ENCODE results near the gene CAPN15. TPM values are rescaled to one million over a fixed set of nuclear protein-coding genes. Genes with fewer than 3 reads are reported as not detected.

The CAPN15 gene
- total RNA-seq, 5 donors from 2014 or later (not counting 1 experiment from before 2014, with no cell fraction given) = 61.7 to 89.0 (median 82.7) TPM

- Mint-ChIP-seq H3K9me3 (no peaks in the 10 kb centered on the region), H3K27me3 (no peaks in the 10 kb centered on the region), H3K36me3 (no peaks in the 10 kb centered on the region), H3K4me1 (peaks cover 0 to 4% (median 2%) of the 10 kb centered on the region in 3 donors), H3K27ac (no peak overlapping the region), H3K4me3 (no peak overlapping the region)
- DNase-seq (no peak), ATAC-seq (replicated peaks in 1 of 4) (no peak)
- H3K27me3 ChIP-seq (replicated peaks in 1 of 2; ENCODE audit: control insufficient read depth in 2 of 2, extremely low read depth in 1 of 2, insufficient read depth in 2 of 2, low read length in 1 of 2) = no peaks in the 10 kb centered on the region
- POLR2A ChIA-PET = no interaction called here
- no peak overlapping the region for H3K27ac ChIP-seq (ENCODE audit: low read length)
- 98% methylated on average over 47 of the region's 51 CpGs for WGBS (ENCODE audit: insufficient coverage)
- peaks cover 8 to 13% of the 10 kb centered on the region in 2 donors for H3K36me3 ChIP-seq (ENCODE audit: control insufficient read depth in 2 of 2, extremely low read depth in 1 of 2, insufficient read depth in 1 of 2, low read length in 1 of 2)
- peaks cover 0 to 11% of the 10 kb centered on the region in 2 experiments for H3K4me1 ChIP-seq (ENCODE audit: control insufficient read depth in 1 of 2, extremely low read depth in 1 of 2, insufficient read depth in 2 of 2, low read length in 2 of 2)
- CTCF ChIA-PET = interaction anchor here in 1 of 2 donors (0.5 kb wide), 1 partner anchor 122 kb away, joined by 4 read pairs; no protein-coding TSS in a partner anchor
- no peaks in the 10 kb centered on the region for H3K9me3 ChIP-seq
- no peak overlapping the region for H3K4me3 ChIP-seq (ENCODE audit: control insufficient read depth in 1 of 2, extremely low read depth in 1 of 2, low read length in 1 of 2)
Observed at GRCh38 chr16:543301-544164, 16.0 kb downstream of the CAPN15 start.

- ChIA-PET CTCF (no interaction called here), POLR2A (no interaction called here)
- no peak for DNase-seq
- Histone ChIP-seq H3K27me3 (replicated peaks in 1 of 2; ENCODE audit: control insufficient read depth in 2 of 2, extremely low read depth in 1 of 2, insufficient read depth in 2 of 2, low read length in 1 of 2) (no peaks in the 10 kb centered on the region), H3K4me3 (ENCODE audit: control insufficient read depth in 1 of 2, extremely low read depth in 1 of 2, low read length in 1 of 2) (no peak overlapping the region), H3K27ac (ENCODE audit: low read length) (no peak overlapping the region), H3K4me1 (ENCODE audit: control insufficient read depth in 1 of 2, extremely low read depth in 1 of 2, insufficient read depth in 2 of 2, low read length in 2 of 2) (peaks cover 0 to 11% of the 10 kb centered on the region in 2 experiments), H3K36me3 (ENCODE audit: control insufficient read depth in 2 of 2, extremely low read depth in 1 of 2, insufficient read depth in 1 of 2, low read length in 1 of 2) (peaks cover 6 to 15% of the 10 kb centered on the region in 2 donors), H3K9me3 (no peaks in the 10 kb centered on the region)
- Mint-ChIP-seq H3K27ac (no peak overlapping the region), H3K4me3 (no peak overlapping the region), H3K36me3 (no peaks in the 10 kb centered on the region), H3K4me1 (no peaks in the 10 kb centered on the region), H3K27me3 (no peaks in the 10 kb centered on the region), H3K9me3 (no peaks in the 10 kb centered on the region)
- 97% methylated on average over 20 of the region's 46 CpGs for WGBS (ENCODE audit: insufficient coverage)
- ATAC-seq (replicated peaks in 1 of 4) = no peak
Observed at GRCh38 chr16:544517-544916, 17.0 kb downstream of the CAPN15 start.

- H3K27ac ChIP-seq (ENCODE audit: low read length) = peak overlapping the region; percentile 12
- H3K27me3 ChIP-seq (replicated peaks in 1 of 2; ENCODE audit: control insufficient read depth in 2 of 2, extremely low read depth in 1 of 2, insufficient read depth in 2 of 2, low read length in 1 of 2) = no peaks in the 10 kb centered on the region
- CTCF ChIA-PET = no interaction called here
- Mint-ChIP-seq H3K4me3 (peak overlapping the region in 1 of 3 donors; percentile 35), H3K36me3 (no peaks in the 10 kb centered on the region), H3K9me3 (no peaks in the 10 kb centered on the region), H3K4me1 (no peaks in the 10 kb centered on the region), H3K27me3 (no peaks in the 10 kb centered on the region), H3K27ac (no peak overlapping the region)
- no peaks in the 10 kb centered on the region for H3K9me3 ChIP-seq
- peak; percentile 56 to 74 (median 69) for ATAC-seq (replicated peaks in 1 of 4)
- 79% methylated on average over 47 of the region's 60 CpGs for WGBS (ENCODE audit: insufficient coverage)
- peak overlapping the region in 1 of 2 donors; percentile 3 for H3K4me3 ChIP-seq (ENCODE audit: control insufficient read depth in 1 of 2, extremely low read depth in 1 of 2, low read length in 1 of 2)
- H3K4me1 ChIP-seq (ENCODE audit: control insufficient read depth in 1 of 2, extremely low read depth in 1 of 2, insufficient read depth in 2 of 2, low read length in 2 of 2) = peaks cover 0 to 11% of the 10 kb centered on the region in 2 experiments
- H3K36me3 ChIP-seq (ENCODE audit: control insufficient read depth in 2 of 2, extremely low read depth in 1 of 2, insufficient read depth in 1 of 2, low read length in 1 of 2) = peaks cover 16 to 25% of the 10 kb centered on the region in 2 donors
- peak in 29 of 35 experiments; percentile 16 to 58 (median 38) for DNase-seq
- POLR2A ChIA-PET = no interaction called here
Observed at GRCh38 chr16:546909-547770, 19.6 kb downstream of the CAPN15 start.

GRCh38 chr16:548586-548985 is 21.1 kb downstream of the CAPN15 start:
- Mint-ChIP-seq H3K36me3 (no peaks in the 10 kb centered on the region), H3K27ac (no peak overlapping the region), H3K4me3 (no peak overlapping the region), H3K27me3 (no peaks in the 10 kb centered on the region), H3K4me1 (no peaks in the 10 kb centered on the region), H3K9me3 (no peaks in the 10 kb centered on the region)
- 94% methylated on average over 21 of the region's 21 CpGs for WGBS (ENCODE audit: insufficient coverage)
- Histone ChIP-seq H3K27ac (ENCODE audit: low read length) (no peak overlapping the region), H3K36me3 (ENCODE audit: control insufficient read depth in 2 of 2, extremely low read depth in 1 of 2, insufficient read depth in 1 of 2, low read length in 1 of 2) (peaks cover 19 to 27% of the 10 kb centered on the region in 2 donors), H3K9me3 (no peaks in the 10 kb centered on the region), H3K27me3 (replicated peaks in 1 of 2; ENCODE audit: control insufficient read depth in 2 of 2, extremely low read depth in 1 of 2, insufficient read depth in 2 of 2, low read length in 1 of 2) (no peaks in the 10 kb centered on the region), H3K4me1 (ENCODE audit: control insufficient read depth in 1 of 2, extremely low read depth in 1 of 2, insufficient read depth in 2 of 2, low read length in 2 of 2) (peaks cover 0 to 11% of the 10 kb centered on the region in 2 experiments), H3K4me3 (ENCODE audit: control insufficient read depth in 1 of 2, extremely low read depth in 1 of 2, low read length in 1 of 2) (no peak overlapping the region)
- POLR2A ChIA-PET = no interaction called here
- ATAC-seq (replicated peaks in 1 of 4) (no peak), DNase-seq (no peak)
- CTCF ChIA-PET = no interaction called here

- peaks cover 19 to 27% of the 10 kb centered on the region in 2 donors for H3K36me3 ChIP-seq (ENCODE audit: control insufficient read depth in 2 of 2, extremely low read depth in 1 of 2, insufficient read depth in 1 of 2, low read length in 1 of 2)
- Mint-ChIP-seq H3K4me3 (no peak overlapping the region), H3K9me3 (no peaks in the 10 kb centered on the region), H3K27ac (no peak overlapping the region), H3K27me3 (no peaks in the 10 kb centered on the region), H3K4me1 (no peaks in the 10 kb centered on the region), H3K36me3 (peaks cover 3% of the 10 kb centered on the region)
- no peak for ATAC-seq (replicated peaks in 1 of 4)
- H3K27me3 ChIP-seq (replicated peaks in 1 of 2; ENCODE audit: control insufficient read depth in 2 of 2, extremely low read depth in 1 of 2, insufficient read depth in 2 of 2, low read length in 1 of 2) = no peaks in the 10 kb centered on the region
- H3K4me3 ChIP-seq (ENCODE audit: control insufficient read depth in 1 of 2, extremely low read depth in 1 of 2, low read length in 1 of 2) = no peak overlapping the region
- POLR2A ChIA-PET = no interaction called here
- 98% methylated on average over 50 of the region's 54 CpGs for WGBS (ENCODE audit: insufficient coverage)
- H3K27ac ChIP-seq (ENCODE audit: low read length) = no peak overlapping the region
- peaks cover 0 to 11% of the 10 kb centered on the region in 2 experiments for H3K4me1 ChIP-seq (ENCODE audit: control insufficient read depth in 1 of 2, extremely low read depth in 1 of 2, insufficient read depth in 2 of 2, low read length in 2 of 2)
- DNase-seq = no peak
- H3K9me3 ChIP-seq = no peaks in the 10 kb centered on the region
- CTCF ChIA-PET = no interaction called here
Observed at GRCh38 chr16:549544-550263, 22.2 kb downstream of the CAPN15 start.

- no peak for DNase-seq
- ATAC-seq (replicated peaks in 1 of 4) = no peak
- Histone ChIP-seq H3K4me1 (ENCODE audit: control insufficient read depth in 1 of 2, extremely low read depth in 1 of 2, insufficient read depth in 2 of 2, low read length in 2 of 2) (peaks cover 0 to 11% of the 10 kb centered on the region in 2 experiments), H3K9me3 (no peaks in the 10 kb centered on the region), H3K27ac (ENCODE audit: low read length) (no peak overlapping the region), H3K36me3 (ENCODE audit: control insufficient read depth in 2 of 2, extremely low read depth in 1 of 2, insufficient read depth in 1 of 2, low read length in 1 of 2) (peaks cover 19 to 27% of the 10 kb centered on the region in 2 donors), H3K4me3 (ENCODE audit: control insufficient read depth in 1 of 2, extremely low read depth in 1 of 2, low read length in 1 of 2) (no peak overlapping the region), H3K27me3 (replicated peaks in 1 of 2; ENCODE audit: control insufficient read depth in 2 of 2, extremely low read depth in 1 of 2, insufficient read depth in 2 of 2, low read length in 1 of 2) (no peaks in the 10 kb centered on the region)
- 96% methylated on average over 28 of the region's 28 CpGs for WGBS (ENCODE audit: insufficient coverage)
- POLR2A ChIA-PET = no interaction called here
- Mint-ChIP-seq H3K4me3 (no peak overlapping the region), H3K27me3 (no peaks in the 10 kb centered on the region), H3K36me3 (peaks cover 3% of the 10 kb centered on the region), H3K4me1 (no peaks in the 10 kb centered on the region), H3K27ac (no peak overlapping the region), H3K9me3 (no peaks in the 10 kb centered on the region)
- CTCF ChIA-PET = no interaction called here
Observed at GRCh38 chr16:551210-551609, 23.7 kb downstream of the CAPN15 start.
